GM12801 (cell line): ENCODE measurements around the gene ISCA2.

Source experiments
- TF ChIP-seq, protein P1 (sequence below): IDR thresholded peaks from one replicate; pipeline ENCODE4 v1.5.1; 2011; ENCODE audit warnings: control low read depth; ENCODE audit not compliant: insufficient read length; ENCODE audit errors: extremely low read depth

Gene ISCA2

DNA sequence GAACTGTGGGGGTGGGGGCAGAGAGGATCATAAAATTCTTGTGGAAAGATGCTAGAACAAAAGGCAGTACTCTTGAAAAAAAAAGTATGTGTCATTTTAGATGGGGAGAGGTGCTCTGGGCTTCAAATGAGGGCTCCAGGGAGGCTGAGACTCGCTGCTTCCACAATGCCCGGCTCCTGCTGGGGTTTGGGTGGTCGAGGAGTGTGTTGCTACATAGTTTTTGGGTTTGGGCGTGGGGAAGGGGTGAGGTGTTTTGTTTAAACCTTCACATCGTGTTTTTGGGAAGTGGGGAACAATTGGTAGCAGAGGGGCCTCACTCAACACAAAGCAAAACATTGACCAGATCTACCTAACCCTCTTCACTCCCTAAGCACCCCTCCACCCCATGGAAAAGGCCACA lies 8.1 kb downstream of the ISCA2 start:
- TF ChIP-seq, protein P1, sequence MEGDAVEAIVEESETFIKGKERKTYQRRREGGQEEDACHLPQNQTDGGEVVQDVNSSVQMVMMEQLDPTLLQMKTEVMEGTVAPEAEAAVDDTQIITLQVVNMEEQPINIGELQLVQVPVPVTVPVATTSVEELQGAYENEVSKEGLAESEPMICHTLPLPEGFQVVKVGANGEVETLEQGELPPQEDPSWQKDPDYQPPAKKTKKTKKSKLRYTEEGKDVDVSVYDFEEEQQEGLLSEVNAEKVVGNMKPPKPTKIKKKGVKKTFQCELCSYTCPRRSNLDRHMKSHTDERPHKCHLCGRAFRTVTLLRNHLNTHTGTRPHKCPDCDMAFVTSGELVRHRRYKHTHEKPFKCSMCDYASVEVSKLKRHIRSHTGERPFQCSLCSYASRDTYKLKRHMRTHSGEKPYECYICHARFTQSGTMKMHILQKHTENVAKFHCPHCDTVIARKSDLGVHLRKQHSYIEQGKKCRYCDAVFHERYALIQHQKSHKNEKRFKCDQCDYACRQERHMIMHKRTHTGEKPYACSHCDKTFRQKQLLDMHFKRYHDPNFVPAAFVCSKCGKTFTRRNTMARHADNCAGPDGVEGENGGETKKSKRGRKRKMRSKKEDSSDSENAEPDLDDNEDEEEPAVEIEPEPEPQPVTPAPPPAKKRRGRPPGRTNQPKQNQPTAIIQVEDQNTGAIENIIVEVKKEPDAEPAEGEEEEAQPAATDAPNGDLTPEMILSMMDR: no peak

DNA sequence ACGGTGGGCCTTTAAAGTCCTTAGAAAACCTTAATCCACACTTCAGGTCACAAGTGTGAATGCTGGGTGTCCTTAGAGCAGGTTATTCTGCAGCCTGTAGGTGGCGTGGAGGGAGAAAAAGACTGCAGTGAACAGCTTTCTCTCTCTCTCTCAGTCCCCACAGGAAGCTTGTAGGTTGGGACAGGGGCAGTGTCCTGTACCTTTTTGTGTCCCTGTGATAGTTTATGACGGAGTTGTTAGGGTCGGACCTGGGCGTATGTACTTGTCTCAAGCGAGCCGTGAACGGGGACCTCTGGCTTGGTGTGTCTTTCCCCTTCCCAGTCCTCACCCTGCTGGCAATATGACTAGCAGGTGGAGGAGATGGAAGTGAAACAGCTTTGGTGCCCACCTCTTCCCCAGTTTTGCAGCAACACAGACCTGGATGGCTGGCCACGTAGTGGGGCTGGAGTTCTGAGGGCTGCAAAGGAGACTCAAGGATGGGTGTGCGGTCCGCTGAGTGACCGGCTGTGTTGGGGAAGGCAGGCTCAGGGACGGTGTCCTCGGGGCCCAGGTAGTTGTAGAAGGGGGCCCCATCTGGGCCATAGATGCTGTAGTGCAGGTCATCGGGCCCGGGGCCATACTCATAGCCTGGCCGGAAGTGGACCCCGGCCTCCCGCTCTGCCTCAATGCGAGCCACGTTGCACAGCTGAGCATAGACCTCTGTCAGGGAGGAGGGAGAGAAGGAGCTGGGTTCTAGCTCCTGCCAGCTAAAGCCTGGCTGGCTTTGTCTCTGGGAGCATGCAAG lies 8.9 kb downstream of the ISCA2 start:
- TF ChIP-seq, protein P1: no peak

DNA sequence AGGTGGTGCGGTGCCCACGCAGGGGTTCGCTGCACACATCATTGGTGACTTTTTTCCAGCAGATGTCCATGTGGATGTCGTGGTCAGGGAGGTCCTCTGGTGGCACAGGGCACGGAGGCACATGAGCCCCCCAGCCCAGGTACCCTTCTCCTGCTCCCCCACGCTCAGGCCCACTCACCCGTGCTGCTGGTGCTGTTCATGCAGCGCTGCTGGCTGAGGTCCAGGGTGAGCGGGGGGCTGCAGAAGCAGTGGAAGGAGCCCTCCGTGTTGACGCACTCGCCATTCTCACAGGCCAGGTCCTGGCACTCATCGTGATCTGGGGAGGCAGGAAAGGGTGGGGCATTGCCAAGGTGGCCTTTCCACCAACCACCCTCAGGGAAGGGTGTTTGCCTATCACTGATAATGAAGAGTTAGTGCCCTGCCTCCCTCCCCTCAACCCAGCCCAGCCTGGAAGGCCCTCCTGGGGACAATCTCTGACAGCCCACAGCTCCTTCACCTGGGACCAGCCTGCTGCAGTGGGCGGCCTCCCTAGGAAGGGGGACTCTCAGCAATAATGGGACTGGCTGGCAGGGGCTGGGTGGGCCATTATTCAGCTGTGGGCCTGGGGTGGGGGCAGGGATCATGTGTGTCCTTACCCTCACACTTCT lies 9.8 kb downstream of the ISCA2 start:
- TF ChIP-seq, protein P1: no peak

DNA sequence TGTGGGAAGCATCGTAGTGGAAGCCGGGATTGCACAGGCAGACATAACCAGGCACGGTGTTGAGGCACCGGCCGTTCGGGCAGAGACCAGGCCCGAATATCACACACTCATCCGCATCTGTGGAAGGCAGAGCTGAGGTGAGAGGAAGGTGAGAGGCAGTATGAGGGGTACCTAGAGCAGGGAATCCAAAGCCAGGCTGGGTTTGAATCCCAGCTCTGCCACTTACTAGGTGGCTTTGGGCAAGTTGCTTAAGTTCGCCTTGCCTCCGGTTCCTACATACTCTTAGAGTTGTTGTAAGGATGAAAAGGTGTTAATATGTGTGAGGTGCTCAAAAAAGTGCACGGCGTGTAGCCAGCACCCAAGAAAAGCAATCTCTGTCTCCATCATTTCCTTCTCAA lies 10.4 kb downstream of the ISCA2 start:
- TF ChIP-seq, protein P1: no peak

DNA sequence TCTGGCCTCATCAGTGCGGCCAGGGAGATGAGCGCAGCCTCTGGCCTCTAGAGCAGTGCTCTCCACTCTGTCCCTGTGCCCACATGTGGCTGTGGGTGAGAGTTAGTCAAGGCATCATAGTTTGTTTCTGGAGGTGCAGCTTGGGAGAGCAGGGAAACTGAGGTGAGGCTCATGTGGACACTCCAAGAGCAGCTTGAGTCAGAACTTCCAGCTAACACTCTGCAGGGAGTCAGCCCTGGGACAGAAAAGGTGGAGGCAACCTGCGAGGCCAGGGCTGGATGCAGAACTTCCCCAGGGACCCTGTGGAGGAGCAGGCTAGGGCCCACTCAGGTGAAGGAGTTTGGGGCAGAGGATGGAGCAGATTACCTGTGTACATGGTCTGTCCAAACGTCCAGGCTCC lies 10.8 kb downstream of the ISCA2 start:
- TF ChIP-seq, protein P1: no peak

DNA sequence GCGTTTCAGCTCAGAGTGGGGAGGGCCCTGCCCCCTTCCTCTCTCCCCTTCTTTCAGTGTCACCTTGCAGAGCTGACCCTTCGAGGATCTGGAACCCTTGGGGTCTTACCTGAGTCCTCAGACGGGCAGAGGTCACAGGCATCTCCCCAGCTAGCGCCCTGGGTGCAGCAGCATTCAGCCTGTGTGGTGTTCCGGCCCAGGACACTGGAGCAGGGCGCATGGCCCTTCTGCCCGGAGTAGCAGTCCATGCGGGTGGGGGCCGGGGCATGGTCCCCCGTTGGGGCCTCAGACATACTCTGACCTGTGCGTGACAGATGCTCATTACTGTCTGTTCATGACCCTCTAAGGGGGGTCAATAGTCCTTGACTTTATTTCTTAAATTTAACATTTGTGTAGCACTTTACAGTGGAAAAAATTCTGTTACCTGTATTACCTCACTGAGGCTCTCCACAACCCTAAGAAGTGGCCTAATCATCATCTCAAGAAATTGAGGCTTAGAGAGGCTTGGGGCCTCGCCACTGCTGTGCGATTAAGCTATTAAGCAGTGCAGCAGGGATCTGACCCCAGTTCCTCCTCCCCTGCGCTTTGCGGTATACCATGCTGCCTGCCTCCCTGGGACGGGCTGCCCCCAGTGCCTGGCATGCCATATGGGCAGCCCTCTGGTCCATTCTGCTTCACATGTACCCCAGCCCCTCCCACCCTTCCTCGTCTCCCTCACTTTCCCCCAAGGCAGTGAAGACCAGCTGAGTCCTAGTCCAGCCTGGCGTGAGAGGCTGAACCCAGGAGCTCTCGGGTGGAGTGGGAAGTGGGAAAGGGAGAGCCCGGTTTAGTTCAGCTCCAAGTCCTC lies 11.5 kb downstream of the ISCA2 start:
- TF ChIP-seq, protein P1: no peak

DNA sequence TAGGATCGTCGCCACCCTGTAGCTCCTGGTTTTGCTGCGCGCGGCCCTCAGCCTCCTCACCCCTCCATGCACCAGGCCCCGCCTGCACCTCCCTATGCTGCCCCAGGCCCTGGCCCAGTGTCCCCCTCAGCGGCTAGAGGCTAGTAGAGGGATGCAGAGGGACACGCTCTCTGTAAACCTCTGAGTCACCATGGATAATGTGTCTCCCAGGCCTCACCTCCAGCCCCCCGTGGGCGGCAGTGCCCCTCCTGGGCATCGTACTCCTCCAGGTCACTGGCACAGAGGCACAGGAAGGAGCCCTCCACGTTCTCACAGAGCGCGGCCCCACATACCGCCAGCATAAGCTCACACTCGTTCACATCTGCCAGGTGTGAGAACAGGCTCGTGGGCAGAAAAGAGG lies 12.3 kb downstream of the ISCA2 start:
- TF ChIP-seq, protein P1: no peak
